HCT116 (cell line): Measurements from ENCODE around the gene METTL25B. TPM values are rescaled to one million over a fixed set of nuclear protein-coding genes. Genes with fewer than 3 reads are reported as not detected.

Experiments used
- ATAC-seq: fragments of 200-7000 bp; cut with Tn5 transposase; 2 replicates; pipeline ENCODE4 v1.9.1; 2020; ENCODE audit warnings: mild to moderate bottlenecking, moderate library complexity
- BruUV-seq: library from RNA; stranded (reverse); fragments of 400-500 nt; replicated peaks from 2 replicates; lab custom pipeline; 2021; lab: Mats Ljungman, UMichigan
- CTCF ChIA-PET: fragments of 300-600 bp; sonication (Branson Sonifier 250); formaldehyde crosslinking; loops from one replicate; lab custom pipeline; 2021; ENCODE audit warnings: antibody characterized with exemption; lab: Charles Lee
- POLR2A ChIA-PET: fragments of 300-600, 350-600 bp; sonication (Branson Sonifier 250); formaldehyde crosslinking; loops from one replicate; lab custom pipeline; 2021; ENCODE audit warnings: antibody characterized with exemption; lab: Charles Lee
- RAD21 ChIA-PET, 2 experiments: fragments of 300-600 bp; sonication (Branson Sonifier 250); formaldehyde crosslinking; loops; one replicate each; lab custom pipeline; 2023; ENCODE audit warnings: low total read pairs in 2 of 2; ENCODE audit not compliant: uncharacterized antibody in 2 of 2, unreplicated experiment in 2 of 2, low non-redundant PET in 1 of 2; lab: Charles Lee
- DNase-seq: peaks from one replicate; pipeline ENCODE4 v3.0.0-alpha.2; 2010; ENCODE audit warnings: low read depth, low spot score
- H2AFZ ChIP-seq: fragments of 200-600 bp; shearing (Covaris generic), sonication (generic); 2 replicates; pipeline ENCODE4 v1.6.1; 2017; ENCODE audit warnings: low read depth, mixed run types, mixed read lengths, antibody characterized with exemption, low read length; ENCODE audit not compliant: poor library complexity, severe bottlenecking
- H3K27ac ChIP-seq: 2 replicates; pipeline ENCODE4 v1.5.1; 2012; ENCODE audit warnings: low read depth, low read length
- H3K27me3 ChIP-seq: fragments of 200-600 bp; sonication (generic); 2 replicates; pipeline ENCODE4 v1.6.1; 2016; ENCODE audit warnings: mixed run types, low read length, mixed read lengths; ENCODE audit not compliant: insufficient read depth
- H3K36me3 ChIP-seq, 2 experiments: fragments of 200-500 bp in 1 of 2; fragments of 200-600 bp in 1 of 2; sonication (Bioruptor generic) in 1 of 2; sonication (generic) in 1 of 2; 2 replicates each; pipeline versions ENCODE4 v1.5.1 to v1.6.1; 2014 to 2016; ENCODE audit warnings: low read length in 2 of 2, inconsistent platforms in 1 of 2, mixed read lengths in 1 of 2, mixed run types in 1 of 2; ENCODE audit not compliant: insufficient read depth in 2 of 2, control insufficient read depth in 1 of 2
- H3K4me1 ChIP-seq, 2 experiments: fragments of 200-600 bp in 1 of 2; sonication (generic) in 1 of 2; 2 replicates each; pipeline versions ENCODE4 v1.5.1 to v1.6.1; 2012 to 2017; ENCODE audit warnings: low read length in 2 of 2, inconsistent platforms in 1 of 2, mild to moderate bottlenecking in 1 of 2, mixed read lengths in 1 of 2, mixed run types in 1 of 2, moderate library complexity in 1 of 2; ENCODE audit not compliant: insufficient read depth in 2 of 2, control insufficient read depth in 1 of 2
- H3K4me2 ChIP-seq: fragments of 200-600 bp; sonication (generic); 2 replicates; pipeline ENCODE4 v1.6.1; 2017; ENCODE audit warnings: mixed run types, low read length, mixed read lengths
- H3K4me3 ChIP-seq, 2 experiments: fragments of 200-600 bp in 1 of 2; sonication (generic) in 1 of 2; replicated peaks in 1 of 2; 2 replicates each; pipeline ENCODE4 v1.5.1; 2011 to 2016; ENCODE audit warnings: low read length in 2 of 2, control low read depth in 1 of 2, low read depth in 1 of 2, mild to moderate bottlenecking in 1 of 2, mixed read lengths in 1 of 2, mixed run types in 1 of 2
- H3K79me2 ChIP-seq: fragments of 200-600 bp; sonication (generic); 2 replicates; pipeline ENCODE4 v1.6.1; 2017; ENCODE audit warnings: mild to moderate bottlenecking, mixed run types, low read length, moderate library complexity, mixed read lengths; ENCODE audit not compliant: insufficient read depth
- H3K9ac ChIP-seq: fragments of 200-600 bp; sonication (generic); 2 replicates; pipeline ENCODE4 v1.6.1; 2016; ENCODE audit warnings: low read length, mixed read lengths
- H3K9me2 ChIP-seq: fragments of 200-600 bp; sonication (generic), shearing (Covaris generic); 2 replicates; pipeline ENCODE4 v1.6.1; 2017; ENCODE audit warnings: mixed run types, mild to moderate bottlenecking, moderate library complexity; ENCODE audit not compliant: insufficient read depth
- H3K9me3 ChIP-seq, 2 experiments: fragments of 200-500 bp in 1 of 2; fragments of 200-600 bp in 1 of 2; sonication (Bioruptor generic) in 1 of 2; sonication (generic) in 1 of 2; 2 replicates each; pipeline ENCODE4 v1.6.1; 2014 to 2017; ENCODE audit warnings: low read length in 2 of 2, mixed read lengths in 2 of 2, inconsistent platforms in 1 of 2, low read depth in 1 of 2, mild to moderate bottlenecking in 1 of 2, mixed run types in 1 of 2, moderate library complexity in 1 of 2; ENCODE audit not compliant: control insufficient read depth in 1 of 2, insufficient read depth in 1 of 2
- H4K20me1 ChIP-seq: fragments of 200-600 bp; sonication (generic), shearing (Covaris generic); 2 replicates; pipeline ENCODE4 v1.6.1; 2017; ENCODE audit warnings: mixed run types, mild to moderate bottlenecking, moderate library complexity; ENCODE audit not compliant: insufficient read depth
- ATF3 ChIP-seq: IDR thresholded peaks from 2 replicates; pipeline ENCODE4 v1.6.1; 2012
- CEBPB ChIP-seq: IDR thresholded peaks from 2 replicates; pipeline ENCODE4 v1.6.1; 2012; ENCODE audit warnings: low read depth
- CTCF ChIP-seq, 3 experiments: fragments of 200-600 bp in 1 of 3; sonication (generic) in 1 of 3; IDR thresholded peaks in 2 of 3; conservative IDR thresholded peaks in 1 of 3; 2 replicates each; pipeline ENCODE4 v1.5.1; 2012 to 2017; ENCODE audit warnings: low read depth in 2 of 3, low read length in 2 of 3, antibody characterized with exemption in 1 of 3, borderline replicate concordance in 1 of 3, control low read depth in 1 of 3, mild to moderate bottlenecking in 1 of 3, mixed read lengths in 1 of 3, mixed run types in 1 of 3, moderate library complexity in 1 of 3; ENCODE audit not compliant: insufficient read depth in 1 of 3
- ELF1 ChIP-seq: IDR thresholded peaks from 2 replicates; pipeline ENCODE4 v1.6.1; 2012; ENCODE audit warnings: low read depth, borderline replicate concordance
- EZH2phosphoT487 ChIP-seq: fragments of 200-600 bp; IDR thresholded peaks from 2 replicates; pipeline ENCODE4 v1.6.1; 2018; ENCODE audit warnings: antibody characterized with exemption, borderline replicate concordance
- POLR2A ChIP-seq: IDR thresholded peaks from 2 replicates; pipeline ENCODE4 v1.7.0; 2011; ENCODE audit warnings: borderline replicate concordance; ENCODE audit not compliant: insufficient read depth, insufficient read length; ENCODE audit errors: extremely low read depth
- RAD21 ChIP-seq: IDR thresholded peaks from 2 replicates; pipeline ENCODE4 v1.6.1; 2012; ENCODE audit warnings: low read depth, mild to moderate bottlenecking
- REST ChIP-seq: IDR thresholded peaks from 2 replicates; pipeline ENCODE4 v1.6.1; 2012; ENCODE audit warnings: low read depth
- SIN3A ChIP-seq: IDR thresholded peaks from 2 replicates; pipeline ENCODE4 v1.6.1; 2012; ENCODE audit warnings: low read depth
- SP1 ChIP-seq: IDR thresholded peaks from 2 replicates; pipeline ENCODE4 v1.6.1; 2012; ENCODE audit warnings: low read depth
- SRF ChIP-seq: IDR thresholded peaks from 2 replicates; pipeline ENCODE4 v1.6.1; 2012; ENCODE audit warnings: low read depth
- YY1 ChIP-seq: IDR thresholded peaks from 2 replicates; pipeline ENCODE4 v1.6.1; 2011; ENCODE audit warnings: low read length, low read depth, moderate library complexity, mild to moderate bottlenecking; ENCODE audit not compliant: insufficient replicate concordance; ENCODE audit errors: extremely low read depth
- ZFX ChIP-seq: fragments of 450-650 bp; IDR thresholded peaks from 2 replicates; pipeline ENCODE4 v1.6.1; 2017
- intact Hi-C: fragments of 100-400 bp; cut with micrococcal nuclease; formaldehyde crosslinking; loops from 2 replicates; pipeline ENCODE4 v1.10.0; 2022
- total RNA-seq: library from RNA; stranded (reverse); gene quantifications from one replicate; pipeline ENCODE4 v1.2.1, GENCODE V29; 2021; ENCODE audit not compliant: unreplicated experiment

Gene METTL25B
- total RNA-seq, 1 experiment from 2014 or later, result 36.5 TPM

- Histone ChIP-seq H3K27ac (peak overlapping the region; percentile 85), H3K9ac (peak overlapping the region; percentile 98)
- POLR2A ChIA-PET, result no interaction called here
Observed at GRCh38 chr1:156768610-156769295, 40.5 kb downstream of the METTL25B start.

More at GRCh38 chr1:156768610-156769295, 40.5 kb downstream of the METTL25B start:
- H2AFZ ChIP-seq, result no peak overlapping the region
- H3K4me2 ChIP-seq, result peak overlapping the region; percentile 95
- intact Hi-C loops, result loop anchor here (5.0 kb wide), 1 partner anchor 81 kb away; no protein-coding TSS in a partner anchor
- H3K27me3 ChIP-seq, result no peaks in the 10 kb centered on the region
- H3K36me3 ChIP-seq, result peaks cover 4 to 22% of the 10 kb centered on the region in 2 experiments; a peak in 2 of 4 replicates
- no peaks in the 10 kb centered on the region for H4K20me1 ChIP-seq
- H3K9me3 ChIP-seq, result no peaks in the 10 kb centered on the region
- ChIA-PET CTCF (interaction anchor here (6.4 kb wide), 1 partner anchor 42 kb away, joined by 51 read pairs; the partner anchor contains the start of genes ISG20L2 and METTL25B), RAD21 (no interaction called here)
- H3K4me3 ChIP-seq, result peak overlapping the region; percentile 74 to 95
- TF ChIP-seq REST, result no peak
- TF ChIP-seq EZH2phosphoT487, result no peak
- TF ChIP-seq ELF1, result no peak
- no peak for TF ChIP-seq SRF
- no peak for TF ChIP-seq RAD21
- TF ChIP-seq ATF3, result no peak
- TF ChIP-seq SP1, result no peak
- no peak for TF ChIP-seq CTCF (IDR thresholded peaks at IDR 0.05 in 2 of 3, conservative IDR thresholded peaks at IDR 0.05 in 1 of 3; ENCODE audit: borderline replicate concordance in 1 of 3, insufficient read depth in 1 of 3, low read depth in 2 of 3, low read length in 2 of 3)
- TF ChIP-seq SIN3A, result no peak; the same call in 1 of the 2 replicates
- no peak for TF ChIP-seq POLR2A
- no peak for TF ChIP-seq YY1
- TF ChIP-seq ZFX, result no peak
- no peak for TF ChIP-seq CEBPB
- ATAC-seq, result no peak
- DNase-seq, result no peak
- H3K79me2 ChIP-seq, result peaks cover 73% of the 10 kb centered on the region
- no peaks in the 10 kb centered on the region for H3K9me2 ChIP-seq
- H3K4me1 ChIP-seq, result peaks cover 13 to 19% of the 10 kb centered on the region in 2 experiments
- BruUV-seq, result no TSS peak
